HG03135 (cell line): ENCODE measurements around the gene RIPPLY3.
"Not testable (repeated sequence)": the region's sequence is repeated elsewhere in the genome, so short reads cannot be mapped to it uniquely, and the experiment has no call there.

Experiments used
- ATAC-seq: cut with Tn5 transposase; IDR thresholded peaks from one replicate; pipeline ENCODE4 v1.9.1; 2021; ENCODE audit warnings: mild to moderate bottlenecking, moderate library complexity; ENCODE audit not compliant: unreplicated experiment

Gene RIPPLY3

DNA sequence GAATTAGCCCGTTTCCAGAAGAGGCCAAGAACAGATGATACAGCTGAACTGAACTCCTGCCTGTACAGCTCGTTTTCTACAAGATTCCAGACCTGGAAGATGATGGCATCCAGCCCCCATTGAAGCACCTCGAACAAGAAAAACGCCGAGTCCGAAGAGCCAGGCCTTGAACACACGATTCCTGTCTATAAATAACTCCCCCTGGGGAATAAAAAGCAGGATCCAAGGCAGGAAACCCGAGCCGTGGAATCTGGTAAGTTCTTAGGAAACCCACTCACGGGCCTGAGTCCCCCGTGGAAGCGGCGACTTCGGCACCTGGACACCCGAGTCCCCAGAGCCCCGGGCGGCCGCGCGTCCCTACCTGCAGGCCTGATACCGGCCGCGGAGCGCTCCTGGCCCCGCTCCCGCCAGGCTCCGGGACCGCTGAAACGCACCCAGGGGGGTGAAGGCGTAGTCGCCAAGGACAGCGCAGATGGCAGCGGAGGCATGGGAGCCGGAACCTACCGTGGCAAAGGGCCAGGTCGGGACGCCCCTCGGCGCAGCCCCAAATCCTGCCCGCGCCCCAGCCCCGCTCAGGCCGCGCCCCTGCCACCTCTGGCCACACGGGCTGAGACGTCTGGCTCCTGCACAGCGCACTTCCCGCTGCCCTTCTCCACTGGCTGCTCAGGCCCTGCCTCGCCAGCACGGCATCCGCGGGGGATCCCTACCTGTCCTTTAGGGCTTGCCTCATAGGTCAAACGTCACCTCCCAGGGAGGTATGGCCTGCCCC is 26.0 kb upstream of the RIPPLY3 start:
- ATAC-seq, result no peak

DNA sequence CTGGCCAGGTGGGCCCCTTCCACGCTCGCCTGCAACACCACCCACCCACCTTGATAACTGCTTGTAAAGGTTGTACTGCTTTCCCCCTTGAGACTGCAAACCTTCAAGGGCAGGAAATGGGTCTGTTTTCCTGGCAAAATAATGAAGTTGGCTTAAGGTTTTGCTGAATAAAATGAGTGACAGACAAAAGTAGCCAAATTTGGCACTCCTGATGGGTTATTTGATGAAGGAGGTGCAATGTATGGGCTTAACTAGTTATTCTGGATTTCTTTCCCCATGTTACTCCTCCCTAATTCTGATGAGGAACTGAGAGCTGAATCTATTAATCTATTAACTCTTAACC is 25.5 kb upstream of the RIPPLY3 start:
- no peak for ATAC-seq

DNA sequence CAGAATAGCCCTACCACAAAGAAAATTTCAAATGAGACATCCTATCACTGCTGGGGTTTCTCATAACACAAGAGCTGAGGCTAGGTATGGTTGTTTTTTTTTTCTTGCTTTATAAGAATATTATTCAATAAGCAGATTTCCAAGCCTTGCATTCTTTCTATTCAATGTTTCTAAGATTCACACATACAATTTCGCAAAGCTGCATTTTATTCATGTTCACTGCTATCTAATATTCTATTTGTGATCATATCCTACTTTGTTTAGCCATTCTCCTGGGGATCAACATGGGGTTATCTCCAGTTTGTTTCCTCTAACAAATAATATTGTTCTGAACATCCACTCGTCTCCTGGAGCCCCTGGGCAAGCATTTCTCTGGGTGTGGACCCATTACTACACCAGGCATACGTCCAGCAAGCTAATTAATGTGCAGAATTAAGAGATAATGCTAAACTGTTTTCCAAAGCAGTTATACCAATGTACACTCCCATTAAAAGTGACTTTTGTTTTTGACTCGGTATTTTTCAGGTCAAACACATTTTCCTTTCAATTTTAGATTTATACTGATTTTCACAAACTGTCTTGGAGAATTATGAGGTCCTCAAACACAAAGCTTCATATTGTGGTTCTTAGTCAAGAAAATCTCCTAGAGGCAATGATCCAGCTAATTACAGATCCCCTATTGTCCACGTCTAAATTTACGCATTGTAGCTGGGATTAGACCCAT is 24.4 kb upstream of the RIPPLY3 start:
- ATAC-seq, result no peak

DNA sequence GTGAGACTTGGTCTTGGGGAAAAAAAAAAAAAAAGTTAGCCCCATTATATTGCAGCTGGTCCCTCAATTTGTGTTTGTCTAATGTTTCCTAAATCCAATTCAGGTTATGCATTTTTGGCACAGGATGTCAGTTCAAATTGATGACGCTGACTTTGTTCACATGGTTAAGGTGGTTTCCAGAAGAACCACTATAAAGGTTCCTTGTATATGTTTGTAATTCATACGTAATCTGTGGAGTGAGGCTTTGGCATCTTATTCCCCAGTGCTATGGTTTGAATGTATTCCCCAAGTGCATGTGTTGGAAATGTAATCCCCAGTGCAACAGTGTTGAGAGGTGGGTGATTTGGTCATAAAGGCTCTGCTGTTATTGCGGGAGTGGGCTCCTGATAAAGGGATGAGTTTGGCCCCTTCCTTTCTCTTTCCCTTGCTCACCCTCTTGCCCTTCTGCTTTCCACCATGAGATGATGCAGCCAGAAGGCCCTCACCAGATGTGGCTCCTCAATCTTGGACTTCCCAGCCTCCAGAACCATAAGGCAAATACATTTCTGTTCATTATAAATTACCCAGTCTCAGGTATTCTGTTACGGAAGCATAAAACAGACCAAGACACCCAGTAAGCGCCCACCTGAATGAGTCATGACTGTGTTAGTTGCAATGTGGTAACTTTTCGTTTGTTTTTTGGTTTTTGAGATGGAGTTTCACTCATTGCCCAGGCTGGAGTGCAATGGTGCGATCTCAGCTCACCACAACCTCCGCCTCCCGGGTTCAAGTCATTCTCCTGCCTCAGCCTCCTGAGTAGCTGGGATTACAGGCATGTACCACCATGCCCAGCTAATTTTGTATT is 20.5 kb upstream of the RIPPLY3 start:
- no peak for ATAC-seq

DNA sequence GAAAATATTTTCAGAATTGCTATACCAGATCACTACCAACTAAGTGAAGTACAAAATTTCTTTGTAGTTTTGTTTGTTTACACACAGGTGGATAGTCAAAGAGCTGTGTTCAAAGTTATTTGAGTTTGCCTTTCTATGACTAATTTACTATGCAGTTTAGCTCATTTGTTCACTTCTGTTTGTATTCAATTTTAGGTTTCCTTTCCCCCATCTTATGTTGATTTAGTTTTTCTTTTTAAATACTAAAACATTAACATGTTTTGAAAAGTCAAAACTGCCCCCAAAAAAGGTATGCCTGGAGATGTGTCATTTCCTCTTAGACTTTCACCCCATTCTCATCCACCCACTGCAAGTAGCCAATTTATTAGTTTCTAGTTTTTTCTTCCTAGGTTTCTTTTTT is 18.7 kb upstream of the RIPPLY3 start:
- no peak for ATAC-seq

DNA sequence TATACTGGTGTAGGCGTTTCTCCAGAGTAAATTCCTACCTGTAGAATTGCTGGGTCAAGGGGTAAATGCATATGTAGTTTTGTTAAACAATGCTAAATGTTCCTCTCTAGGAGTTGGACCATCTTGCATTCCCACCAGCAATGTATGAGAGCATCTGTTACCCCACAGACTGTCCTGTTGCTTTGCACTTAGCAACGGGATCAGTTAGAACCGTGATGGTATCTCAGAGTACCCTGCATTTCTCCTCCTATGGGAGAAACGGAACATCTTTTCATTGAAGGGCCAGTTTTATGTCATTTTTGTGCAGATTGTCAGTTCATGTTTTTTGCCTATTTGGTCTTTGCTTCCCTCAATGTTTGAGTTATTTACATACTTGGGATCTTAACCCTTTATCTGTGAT is 18.0 kb upstream of the RIPPLY3 start:
- no peak for ATAC-seq

DNA sequence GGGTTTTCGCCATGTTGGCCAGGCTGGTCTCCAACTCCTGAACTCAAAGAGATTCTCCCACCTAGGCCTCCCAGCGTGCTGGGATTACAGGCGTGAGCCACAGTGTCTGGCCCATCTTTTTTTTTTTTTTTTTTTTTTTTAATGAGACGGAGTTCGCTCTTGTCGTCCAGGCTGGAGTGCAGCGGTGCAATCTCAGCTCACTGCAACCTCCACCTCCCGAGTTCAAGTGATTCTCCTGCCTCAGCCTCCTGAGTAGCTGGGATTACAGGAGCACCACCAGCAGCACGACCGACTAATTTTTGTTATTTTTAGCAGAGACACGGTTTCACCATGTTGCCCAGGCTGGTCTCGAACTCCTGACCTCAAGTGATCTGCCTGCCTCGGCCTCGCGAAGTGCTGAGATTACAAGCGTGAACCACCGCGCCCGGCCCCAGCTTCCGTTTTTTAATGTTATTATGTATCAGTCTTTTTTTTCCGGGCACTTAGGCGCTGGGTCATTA is 17.3 kb upstream of the RIPPLY3 start:
- ATAC-seq, result not testable (repeated sequence)

DNA sequence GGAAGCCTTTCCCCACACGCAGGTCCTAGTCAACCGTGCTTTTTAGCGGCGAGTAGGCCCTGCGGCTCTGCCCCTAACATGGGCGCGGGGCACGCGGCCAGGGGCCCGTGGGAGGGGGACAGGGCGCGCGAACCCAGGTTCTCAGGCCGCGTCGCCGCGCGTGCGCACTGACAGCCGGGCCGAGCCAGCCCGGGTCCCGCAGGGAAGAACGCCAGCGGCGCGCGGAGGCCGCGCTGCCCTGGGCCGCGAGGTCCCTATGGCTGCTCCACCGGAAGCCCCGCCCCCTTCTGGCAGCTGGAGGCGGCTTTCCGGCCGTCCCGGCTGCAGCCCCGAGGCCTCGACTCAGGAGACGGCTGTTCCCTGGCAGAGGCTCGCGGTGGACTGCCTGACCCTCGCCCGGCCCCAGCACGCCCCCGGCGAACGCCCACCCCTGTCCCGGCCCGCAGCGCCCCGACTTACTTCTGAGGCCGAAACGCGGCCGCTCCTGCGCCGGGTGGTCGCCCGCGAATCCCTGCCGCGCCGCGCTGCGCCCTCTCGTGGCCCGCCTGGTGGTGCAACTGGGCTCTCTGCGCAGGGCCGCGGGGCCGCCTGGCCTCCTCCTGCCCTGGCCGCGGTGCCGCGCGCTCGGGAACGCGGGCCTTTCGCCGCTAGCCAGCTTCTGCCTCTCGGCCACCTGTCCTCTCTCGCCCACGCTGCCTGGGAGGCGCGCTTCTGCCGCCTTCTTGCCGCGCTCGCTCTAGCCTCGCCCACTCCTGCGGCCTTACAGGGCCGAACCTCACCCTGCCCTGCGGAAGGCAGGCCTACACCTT is 16.6 kb upstream of the RIPPLY3 start:
- ATAC-seq, result peak; percentile 90

DNA sequence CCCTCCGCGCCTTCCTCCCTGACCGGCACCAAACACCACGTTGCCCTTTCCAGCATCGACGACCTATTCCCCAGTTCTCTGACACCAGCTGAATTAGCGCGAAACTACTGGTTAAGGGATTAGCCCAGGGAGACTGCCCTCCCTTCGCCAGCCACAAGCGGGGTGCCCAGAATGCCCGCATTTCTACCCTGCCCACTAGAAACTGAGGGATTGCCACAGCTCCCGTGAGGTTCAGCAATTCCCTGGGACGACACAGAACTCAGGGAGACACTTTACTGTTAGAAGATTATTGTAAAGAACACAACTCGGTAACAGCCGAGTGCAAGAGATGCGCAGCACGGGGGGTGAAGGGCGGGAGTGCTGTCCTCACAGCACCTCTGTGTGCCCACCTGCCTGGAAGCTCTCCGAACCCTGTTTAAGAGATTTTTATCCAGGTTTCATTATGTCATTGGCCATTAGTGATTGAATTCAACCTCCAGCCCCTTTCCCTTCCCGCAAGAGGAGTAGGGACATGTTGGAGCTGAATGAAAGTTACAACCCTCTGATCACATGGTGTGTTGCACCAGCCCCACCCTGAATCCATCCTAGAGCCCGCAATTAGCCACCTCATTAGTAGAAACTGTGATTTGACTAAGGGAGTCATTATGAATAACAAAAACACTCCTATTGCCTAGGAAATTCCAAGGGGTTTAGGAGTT is 15.8 kb upstream of the RIPPLY3 start:
- no peak for ATAC-seq

DNA sequence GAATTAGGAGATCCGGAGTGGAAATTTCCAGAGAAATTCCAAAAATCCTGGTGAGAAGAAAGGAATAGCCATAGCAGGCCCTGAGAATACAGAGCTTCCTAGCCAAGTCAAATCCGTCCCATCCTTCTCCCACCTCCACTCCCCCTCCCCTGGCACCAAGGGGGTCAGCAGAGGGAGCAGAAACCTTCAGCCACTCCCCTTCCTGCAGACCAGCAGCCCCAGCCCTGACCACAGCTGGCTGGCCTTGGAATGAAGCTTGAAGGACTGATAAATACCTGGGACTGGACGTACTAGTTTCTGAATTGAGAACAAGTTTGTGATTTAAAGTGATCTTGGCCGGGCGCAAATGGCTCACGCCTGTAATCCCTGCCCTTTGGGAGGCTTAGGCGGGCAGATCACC is 13.8 kb upstream of the RIPPLY3 start:
- ATAC-seq, result no peak

DNA sequence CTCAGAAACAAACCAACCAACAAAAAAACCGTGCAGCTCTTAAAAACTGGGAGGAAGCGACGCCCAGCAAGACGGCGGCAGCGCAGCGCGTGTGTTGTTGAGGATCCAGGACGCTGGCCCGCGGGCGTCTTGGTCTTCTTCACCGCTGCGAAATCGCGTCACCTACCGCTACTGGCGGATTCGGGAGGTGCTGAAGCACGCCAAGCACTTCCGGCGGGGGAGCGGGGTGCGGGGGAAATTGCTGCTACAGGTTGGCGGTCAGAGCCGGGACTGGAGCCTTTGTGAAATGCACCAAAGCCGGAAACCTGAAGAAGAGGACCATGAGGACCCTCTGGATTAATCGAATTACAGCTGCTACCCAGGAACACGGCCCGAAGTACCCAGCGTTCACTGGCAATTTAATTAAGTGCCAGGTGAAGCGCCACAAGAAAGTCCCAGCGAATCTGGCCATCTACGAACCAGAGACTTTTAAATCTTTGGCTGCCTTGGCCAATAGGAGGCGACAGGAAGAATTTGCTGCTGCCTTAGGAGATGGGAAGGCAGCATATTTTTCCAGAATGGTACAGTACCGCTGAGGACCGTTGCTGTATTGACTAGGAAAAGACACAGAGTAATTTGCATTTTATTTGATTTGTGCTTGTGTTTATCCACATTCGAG is 11.9 kb upstream of the RIPPLY3 start:
- no peak for ATAC-seq

DNA sequence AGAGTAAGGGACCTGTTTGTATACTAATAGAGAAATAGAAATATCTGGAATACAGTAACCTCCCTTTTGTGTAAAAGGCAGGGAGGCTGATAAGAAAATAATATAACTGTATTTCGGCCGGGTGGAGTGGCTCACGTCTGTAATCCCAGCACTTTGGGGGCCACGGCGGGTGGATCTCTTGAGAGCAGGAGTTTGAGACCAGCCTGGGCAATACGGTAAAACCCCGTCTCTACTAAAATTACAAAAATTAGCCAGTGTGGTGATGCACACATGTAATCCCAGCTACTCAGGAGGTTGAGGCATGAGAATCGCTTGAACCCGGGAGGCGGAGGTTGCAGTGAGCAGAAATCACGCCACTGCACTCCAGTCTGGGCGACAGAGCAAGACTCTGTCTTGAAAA is 11.2 kb upstream of the RIPPLY3 start:
- not testable (repeated sequence) for ATAC-seq

DNA sequence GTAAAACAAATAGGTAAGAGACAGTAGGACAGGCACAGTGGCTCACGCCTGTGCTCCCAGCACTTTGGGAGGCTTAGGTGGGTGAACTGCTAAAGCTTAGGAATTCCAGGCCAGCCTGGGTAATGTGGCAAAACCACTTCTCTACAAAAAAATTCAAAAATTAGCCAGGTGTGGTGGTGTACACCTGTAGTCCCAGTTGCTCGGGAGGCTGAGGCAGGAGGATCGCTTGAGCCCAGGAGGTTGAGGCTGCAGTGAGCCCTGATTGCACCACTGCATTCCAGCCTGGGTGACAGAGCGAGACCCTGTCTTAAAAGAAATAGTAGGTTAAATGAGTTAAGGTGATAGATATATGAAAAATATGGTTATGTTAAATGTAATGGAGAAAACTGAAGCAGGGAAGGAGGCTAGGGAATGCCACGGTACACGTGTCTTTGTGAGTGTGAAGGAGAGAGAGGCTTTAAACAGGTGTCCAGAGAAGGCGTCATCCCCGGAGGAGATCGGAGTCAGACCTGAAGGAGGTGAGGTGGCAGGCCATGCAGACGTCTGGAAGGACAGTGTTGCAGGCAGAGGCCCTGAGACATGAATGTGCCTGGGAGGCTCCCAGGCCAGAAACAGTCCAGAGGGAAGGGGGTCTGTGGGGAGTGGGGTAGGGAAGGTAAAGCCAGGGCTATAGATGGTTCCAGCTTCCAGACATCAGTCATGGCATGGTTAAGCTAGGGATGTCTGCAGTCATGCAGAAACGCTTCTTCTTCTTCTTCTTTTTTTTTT is 7.2 kb upstream of the RIPPLY3 start:
- no peak for ATAC-seq

DNA sequence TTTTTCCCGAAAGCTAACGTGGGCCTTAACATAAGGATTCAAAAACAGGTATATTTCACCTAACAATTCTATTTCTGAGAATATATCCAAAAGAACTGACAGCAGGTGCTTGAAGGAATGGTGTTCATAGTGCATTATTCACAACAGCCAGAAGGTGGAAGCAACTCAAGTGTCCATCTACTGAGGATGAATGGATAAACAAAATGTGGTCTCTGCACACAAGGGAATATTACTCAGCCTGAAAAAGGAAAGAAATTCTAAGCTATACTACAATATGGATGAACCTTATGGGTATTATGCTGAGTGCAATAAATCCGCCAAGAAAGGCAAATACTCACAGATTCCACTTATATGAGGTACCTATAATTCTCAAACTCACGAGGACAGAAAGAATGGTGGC is 6.1 kb upstream of the RIPPLY3 start:
- ATAC-seq, result no peak

DNA sequence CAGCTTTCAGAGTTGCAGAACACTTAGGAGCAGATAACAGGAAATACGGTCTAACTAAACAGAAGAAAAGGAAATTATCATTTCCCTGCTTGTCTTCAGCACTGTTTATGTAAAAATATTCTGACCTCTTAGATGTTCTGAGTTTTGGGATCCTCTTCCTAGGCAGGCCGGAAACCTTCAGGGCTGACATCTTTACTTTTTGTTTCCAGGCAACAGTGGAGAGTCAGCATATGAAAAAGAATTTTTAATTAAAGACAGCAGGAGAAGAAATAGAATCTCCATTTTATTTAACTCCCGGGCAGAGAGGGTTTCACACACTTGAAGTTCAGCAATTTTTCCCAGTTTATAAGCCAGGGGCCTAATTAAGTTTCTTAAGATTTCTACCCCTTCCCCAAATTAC is 5.1 kb upstream of the RIPPLY3 start:
- no peak for ATAC-seq

DNA sequence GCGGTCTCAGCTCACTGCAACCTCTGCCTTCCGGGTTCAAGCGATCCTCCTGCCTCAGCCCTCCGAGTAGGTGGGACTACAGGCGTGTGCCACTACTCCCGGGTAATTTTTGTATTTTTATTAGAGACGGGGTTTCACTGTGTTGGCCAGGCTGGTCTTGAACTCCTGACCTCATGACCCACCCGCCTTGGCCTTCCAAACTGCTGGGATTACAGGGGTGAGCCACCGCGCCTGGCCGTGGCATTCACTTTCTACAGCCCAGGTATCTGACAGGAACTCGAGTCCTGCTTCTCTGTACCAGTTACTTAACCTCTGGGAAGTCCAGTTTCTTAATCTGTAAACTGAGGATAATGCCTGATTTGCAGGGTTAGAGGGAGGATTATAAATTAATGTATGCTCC is 3.7 kb upstream of the RIPPLY3 start:
- ATAC-seq, result not testable (repeated sequence)

DNA sequence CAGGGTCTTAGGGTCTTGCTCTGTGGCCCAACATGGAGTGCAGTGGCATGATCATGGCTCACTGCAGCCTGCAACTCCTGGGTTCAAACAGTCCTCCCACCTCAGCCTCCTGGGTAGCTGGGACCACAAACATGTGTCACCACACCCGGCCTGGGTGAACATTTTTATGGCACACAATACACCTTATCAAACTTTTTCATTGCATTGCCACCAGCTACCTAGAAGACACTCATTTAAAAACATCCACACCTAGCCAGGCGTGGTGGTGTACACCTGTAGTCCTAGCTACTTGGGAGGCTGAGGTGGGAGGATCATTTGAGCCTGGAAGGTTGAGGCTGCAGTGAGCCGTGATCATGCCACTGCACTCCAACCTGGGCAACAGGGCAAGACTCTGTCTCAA is 2.6 kb upstream of the RIPPLY3 start:
- not testable (repeated sequence) for ATAC-seq

DNA sequence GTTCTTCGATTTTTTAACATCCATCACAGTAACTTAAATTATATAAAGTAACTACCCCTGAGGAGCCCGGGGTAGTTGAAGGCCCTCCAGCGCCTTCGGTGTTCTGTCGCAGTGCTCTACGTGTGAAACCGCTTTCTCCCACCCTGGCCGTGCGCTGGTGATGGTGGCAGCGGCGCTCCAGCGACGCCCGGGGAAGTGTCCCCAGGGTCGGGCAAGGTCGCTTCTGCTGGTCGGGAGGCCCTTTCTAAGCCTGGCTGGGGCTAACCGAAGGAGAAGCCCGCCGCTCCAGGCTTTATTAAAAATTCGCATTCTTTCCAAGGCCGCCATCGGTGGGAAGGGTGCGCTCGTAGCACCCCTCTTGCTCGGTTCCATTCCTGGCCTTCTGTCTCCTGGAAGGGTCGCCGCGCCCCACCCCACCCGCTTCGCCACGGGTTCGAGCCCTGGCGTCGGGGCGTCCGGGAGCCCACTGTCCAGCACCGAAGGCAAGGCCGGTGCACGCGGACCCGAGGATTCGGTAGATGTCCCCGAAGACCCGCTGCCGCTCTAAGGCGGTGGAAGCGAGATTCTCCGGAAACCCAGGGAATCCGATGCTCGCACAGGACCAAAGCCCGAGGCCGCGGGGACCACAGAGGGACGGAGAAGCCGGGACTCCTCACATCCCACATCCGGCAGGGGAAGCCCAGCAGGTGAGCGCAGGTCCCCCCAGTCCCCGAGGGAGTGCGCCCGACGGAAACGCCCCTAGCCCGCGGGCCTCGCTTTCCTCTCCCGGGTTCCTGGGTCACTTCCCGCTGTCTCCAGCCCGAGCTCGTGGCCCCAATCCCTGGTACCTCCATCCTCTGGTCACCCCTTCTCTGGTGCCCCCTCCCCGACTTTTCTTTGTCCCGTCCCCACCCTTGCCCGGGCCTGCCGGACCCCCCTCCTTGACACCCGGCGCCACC is 685 bp upstream of the RIPPLY3 start:
- ATAC-seq, result no peak
